ENCODE data around the gene ARHGEF12.

ARHGEF12 gene

DNA sequence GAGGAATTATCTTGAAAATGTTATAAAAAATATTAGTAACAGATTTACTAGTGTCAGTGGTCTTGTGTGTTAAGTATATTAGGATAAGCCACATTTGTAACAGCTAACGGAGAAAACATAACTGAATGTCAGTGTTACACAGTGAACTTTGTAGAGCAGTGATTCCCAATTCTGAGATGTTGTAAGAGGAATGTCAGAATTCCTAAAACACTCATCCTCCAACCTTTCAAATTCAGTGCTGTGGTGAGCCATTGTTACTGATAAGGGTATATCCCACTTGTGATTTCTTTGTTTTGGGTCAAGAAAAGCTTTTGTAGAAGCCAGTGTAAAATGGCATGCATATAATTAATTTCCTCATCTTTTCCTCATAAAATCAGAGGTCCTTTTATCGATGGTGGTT, 61.9 kb downstream of the ARHGEF12 start:
- H3K9ac ChIP-seq (ENCODE audit: low read length) = no peak overlapping the region
- peaks cover 43% of the 10 kb centered on the region for H4K20me1 ChIP-seq (ENCODE audit: insufficient read depth, low read length)
- H3K27me3 ChIP-seq (ENCODE audit: low read depth, low read length) = peaks cover 12% of the 10 kb centered on the region; the same call in 1 of the 2 replicates
- no peak overlapping the region for H2AFZ ChIP-seq (ENCODE audit: low read depth, low read length)
- no peak for TF ChIP-seq EZH2phosphoT487 (IDR thresholded peaks at IDR 0.05; ENCODE audit: low read depth)
- TF ChIP-seq, protein P1, sequence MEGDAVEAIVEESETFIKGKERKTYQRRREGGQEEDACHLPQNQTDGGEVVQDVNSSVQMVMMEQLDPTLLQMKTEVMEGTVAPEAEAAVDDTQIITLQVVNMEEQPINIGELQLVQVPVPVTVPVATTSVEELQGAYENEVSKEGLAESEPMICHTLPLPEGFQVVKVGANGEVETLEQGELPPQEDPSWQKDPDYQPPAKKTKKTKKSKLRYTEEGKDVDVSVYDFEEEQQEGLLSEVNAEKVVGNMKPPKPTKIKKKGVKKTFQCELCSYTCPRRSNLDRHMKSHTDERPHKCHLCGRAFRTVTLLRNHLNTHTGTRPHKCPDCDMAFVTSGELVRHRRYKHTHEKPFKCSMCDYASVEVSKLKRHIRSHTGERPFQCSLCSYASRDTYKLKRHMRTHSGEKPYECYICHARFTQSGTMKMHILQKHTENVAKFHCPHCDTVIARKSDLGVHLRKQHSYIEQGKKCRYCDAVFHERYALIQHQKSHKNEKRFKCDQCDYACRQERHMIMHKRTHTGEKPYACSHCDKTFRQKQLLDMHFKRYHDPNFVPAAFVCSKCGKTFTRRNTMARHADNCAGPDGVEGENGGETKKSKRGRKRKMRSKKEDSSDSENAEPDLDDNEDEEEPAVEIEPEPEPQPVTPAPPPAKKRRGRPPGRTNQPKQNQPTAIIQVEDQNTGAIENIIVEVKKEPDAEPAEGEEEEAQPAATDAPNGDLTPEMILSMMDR (IDR thresholded peaks at IDR 0.05; ENCODE audit: low read depth, low read length) = no peak
- no peaks in the 10 kb centered on the region for H3K36me3 ChIP-seq (replicated peaks; ENCODE audit: low read depth, low read length)
- no peaks in the 10 kb centered on the region for H3K9me3 ChIP-seq (ENCODE audit: insufficient read depth, low read length)
- no peak overlapping the region for H3K4me3 ChIP-seq (ENCODE audit: low read length)
- H3K27ac ChIP-seq (ENCODE audit: low read length) = no peak overlapping the region
- H3K4me2 ChIP-seq (ENCODE audit: low read length) = no peak overlapping the region
- no peaks in the 10 kb centered on the region; the same call in 1 of the 2 replicates for H3K79me2 ChIP-seq (ENCODE audit: low read length)
- peaks cover 26% of the 10 kb centered on the region for H3K4me1 ChIP-seq (ENCODE audit: low read length)

DNA sequence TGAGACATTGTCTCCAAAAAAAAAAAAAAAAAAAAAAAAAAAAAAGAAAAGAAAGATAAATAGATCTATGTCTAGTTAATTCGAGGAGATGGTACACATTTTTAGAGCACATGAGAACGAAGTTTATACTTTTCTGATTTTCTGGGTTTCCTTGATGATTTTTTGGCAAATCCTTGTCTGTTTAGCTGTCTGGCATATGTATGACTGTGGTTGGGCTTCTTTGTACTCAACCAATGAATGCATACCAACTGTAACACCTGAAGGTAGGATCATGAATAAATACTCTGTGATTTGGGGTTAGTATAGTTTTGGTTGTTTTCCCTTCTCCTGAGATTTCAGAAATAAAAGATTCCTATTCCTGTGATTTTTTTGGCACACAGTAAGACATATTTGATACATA, 63.1 kb downstream of the ARHGEF12 start:
- H3K79me2 ChIP-seq (ENCODE audit: low read length) = no peaks in the 10 kb centered on the region; the same call in 1 of the 2 replicates
- H3K36me3 ChIP-seq (replicated peaks; ENCODE audit: low read depth, low read length) = no peaks in the 10 kb centered on the region
- H3K4me3 ChIP-seq (ENCODE audit: low read length) = no peak overlapping the region
- H3K4me1 ChIP-seq (ENCODE audit: low read length) = peaks cover 26% of the 10 kb centered on the region
- H3K4me2 ChIP-seq (ENCODE audit: low read length) = no peak overlapping the region
- TF ChIP-seq, protein P1 (IDR thresholded peaks at IDR 0.05; ENCODE audit: low read depth, low read length) = no peak
- TF ChIP-seq EZH2phosphoT487 (IDR thresholded peaks at IDR 0.05; ENCODE audit: low read depth) = no peak
- H2AFZ ChIP-seq (ENCODE audit: low read depth, low read length) = no peak overlapping the region
- no peaks in the 10 kb centered on the region for H3K9me3 ChIP-seq (ENCODE audit: insufficient read depth, low read length)
- no peak overlapping the region for H3K9ac ChIP-seq (ENCODE audit: low read length)
- H3K27me3 ChIP-seq (ENCODE audit: low read depth, low read length) = peaks cover 12% of the 10 kb centered on the region; the same call in 1 of the 2 replicates
- H3K27ac ChIP-seq (ENCODE audit: low read length) = no peak overlapping the region
- H4K20me1 ChIP-seq (ENCODE audit: insufficient read depth, low read length) = peaks cover 47% of the 10 kb centered on the region

DNA sequence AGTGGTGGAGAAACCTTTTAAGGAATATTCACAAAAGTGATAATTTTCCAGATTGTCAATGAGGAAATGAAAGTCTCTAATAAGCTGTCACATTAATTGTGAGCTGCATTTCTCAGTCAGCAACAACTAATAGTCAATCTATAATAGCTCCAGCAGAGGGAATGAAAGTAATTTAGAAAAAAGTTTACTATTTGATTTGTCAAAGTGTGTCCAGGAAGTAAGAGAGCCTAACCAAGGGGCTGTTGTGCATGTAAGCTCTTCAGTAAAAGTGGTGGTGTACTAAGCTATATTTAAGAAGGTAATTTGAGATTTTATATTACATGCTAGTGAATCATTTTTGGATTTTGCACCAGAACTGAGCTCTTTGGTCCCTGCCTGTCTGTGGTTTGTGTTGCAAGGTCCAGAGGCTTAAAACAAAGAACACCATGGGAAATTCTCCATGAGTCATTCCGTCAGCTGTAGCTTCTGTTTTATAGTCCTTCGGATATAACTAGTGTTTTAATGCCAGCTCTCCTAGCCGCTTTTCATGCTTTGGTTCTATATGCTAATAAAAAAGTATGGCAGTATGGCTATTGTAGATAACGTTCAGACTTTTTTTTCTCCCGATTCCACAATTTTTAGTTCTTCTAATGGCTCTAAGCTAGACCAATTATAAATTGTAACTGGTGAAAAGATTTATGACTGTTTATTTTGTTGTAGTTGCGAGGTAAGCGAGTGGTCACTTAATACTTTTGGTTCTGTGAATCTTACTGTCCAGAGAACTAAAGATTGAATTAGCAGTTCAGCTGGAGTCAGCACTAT, 64.6 kb downstream of the ARHGEF12 start:
- Histone ChIP-seq H3K4me2 (ENCODE audit: low read length) (peak overlapping the region; percentile 54), H3K36me3 (replicated peaks; ENCODE audit: low read depth, low read length) (no peaks in the 10 kb centered on the region), H3K4me1 (ENCODE audit: low read length) (peaks cover 26% of the 10 kb centered on the region), H4K20me1 (ENCODE audit: insufficient read depth, low read length) (peaks cover 52% of the 10 kb centered on the region), H3K27ac (ENCODE audit: low read length) (no peak overlapping the region), H3K27me3 (ENCODE audit: low read depth, low read length) (peaks cover 12% of the 10 kb centered on the region; the same call in 1 of the 2 replicates), H3K79me2 (ENCODE audit: low read length) (peaks cover 6% of the 10 kb centered on the region; the same call in 1 of the 2 replicates), H3K9me3 (ENCODE audit: insufficient read depth, low read length) (no peaks in the 10 kb centered on the region), H3K9ac (ENCODE audit: low read length) (no peak overlapping the region), H2AFZ (ENCODE audit: low read depth, low read length) (no peak overlapping the region), H3K4me3 (ENCODE audit: low read length) (peak overlapping the region; percentile 34)
- TF ChIP-seq, protein P1 (IDR thresholded peaks at IDR 0.05; ENCODE audit: low read depth, low read length) = no peak
- TF ChIP-seq EZH2phosphoT487 (IDR thresholded peaks at IDR 0.05; ENCODE audit: low read depth) = no peak

DNA sequence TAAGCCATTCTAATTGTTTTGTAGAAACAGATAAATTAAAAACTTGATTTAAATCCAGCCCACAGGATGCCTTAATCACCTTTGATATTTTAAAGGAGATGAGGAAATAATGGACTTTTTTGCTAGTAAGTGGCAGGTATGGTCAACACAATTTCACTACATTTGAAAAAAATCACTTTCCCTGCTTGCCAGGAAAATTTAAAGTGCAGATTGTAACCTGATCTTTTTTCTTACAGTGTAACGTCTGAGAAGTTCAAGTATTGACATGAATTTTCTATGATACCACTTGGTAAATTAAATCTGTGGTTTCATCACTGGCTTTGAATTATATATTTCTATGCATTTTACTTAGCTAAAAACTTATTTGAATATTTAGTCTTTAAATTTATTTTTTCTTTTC, 65.3 kb downstream of the ARHGEF12 start:
- peak overlapping the region; percentile 54; the same call in 1 of the 2 replicates for H3K4me2 ChIP-seq (ENCODE audit: low read length)
- no peaks in the 10 kb centered on the region for H3K9me3 ChIP-seq (ENCODE audit: insufficient read depth, low read length)
- no peak overlapping the region for H3K27ac ChIP-seq (ENCODE audit: low read length)
- H3K4me3 ChIP-seq (ENCODE audit: low read length) = no peak overlapping the region
- no peak overlapping the region for H2AFZ ChIP-seq (ENCODE audit: low read depth, low read length)
- H3K79me2 ChIP-seq (ENCODE audit: low read length) = peaks cover 6% of the 10 kb centered on the region; the same call in 1 of the 2 replicates
- H3K36me3 ChIP-seq (replicated peaks; ENCODE audit: low read depth, low read length) = no peaks in the 10 kb centered on the region
- peaks cover 12% of the 10 kb centered on the region; the same call in 1 of the 2 replicates for H3K27me3 ChIP-seq (ENCODE audit: low read depth, low read length)
- peaks cover 22% of the 10 kb centered on the region for H3K4me1 ChIP-seq (ENCODE audit: low read length)
- H3K9ac ChIP-seq (ENCODE audit: low read length) = no peak overlapping the region
- TF ChIP-seq EZH2phosphoT487 (IDR thresholded peaks at IDR 0.05; ENCODE audit: low read depth) = no peak
- TF ChIP-seq, protein P1 (IDR thresholded peaks at IDR 0.05; ENCODE audit: low read depth, low read length) = no peak
- peaks cover 45% of the 10 kb centered on the region for H4K20me1 ChIP-seq (ENCODE audit: insufficient read depth, low read length)

All from OCI-LY3 (cell line).